SH-SY5Y (cell line): ENCODE results near the gene TBC1D8.

Experiments used
- GATA2 ChIP-seq: IDR thresholded peaks from 2 replicates; pipeline ENCODE4 v1.6.1; 2011; ENCODE audit warnings: mild to moderate bottlenecking, low read depth, low read length
- GATA3 ChIP-seq: IDR thresholded peaks from 2 replicates; pipeline ENCODE4 v1.6.1; 2011; ENCODE audit warnings: low read depth, mild to moderate bottlenecking, low read length, moderate library complexity

TBC1D8 gene

DNA sequence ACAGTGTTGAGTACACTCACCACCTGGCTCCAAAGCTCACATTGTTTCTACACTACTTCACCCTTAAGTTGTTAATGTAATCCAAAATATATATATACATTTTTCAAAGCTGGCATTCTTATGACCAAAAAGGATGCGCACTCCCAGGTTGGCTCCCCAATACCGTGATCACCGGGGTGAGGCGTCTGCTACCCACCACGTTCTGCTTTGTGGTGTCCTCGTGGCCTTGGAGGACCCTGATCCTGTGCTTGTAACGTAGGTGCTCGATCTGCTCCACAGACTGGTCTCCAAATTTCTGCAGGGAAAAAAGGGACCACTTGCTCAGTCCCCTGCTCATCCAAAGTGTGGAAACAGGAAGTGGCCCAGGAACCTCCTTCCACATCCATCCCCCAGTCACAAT, 123.3 kb downstream of the TBC1D8 start:
- TF ChIP-seq GATA2 (no peak), GATA3 (no peak)

DNA sequence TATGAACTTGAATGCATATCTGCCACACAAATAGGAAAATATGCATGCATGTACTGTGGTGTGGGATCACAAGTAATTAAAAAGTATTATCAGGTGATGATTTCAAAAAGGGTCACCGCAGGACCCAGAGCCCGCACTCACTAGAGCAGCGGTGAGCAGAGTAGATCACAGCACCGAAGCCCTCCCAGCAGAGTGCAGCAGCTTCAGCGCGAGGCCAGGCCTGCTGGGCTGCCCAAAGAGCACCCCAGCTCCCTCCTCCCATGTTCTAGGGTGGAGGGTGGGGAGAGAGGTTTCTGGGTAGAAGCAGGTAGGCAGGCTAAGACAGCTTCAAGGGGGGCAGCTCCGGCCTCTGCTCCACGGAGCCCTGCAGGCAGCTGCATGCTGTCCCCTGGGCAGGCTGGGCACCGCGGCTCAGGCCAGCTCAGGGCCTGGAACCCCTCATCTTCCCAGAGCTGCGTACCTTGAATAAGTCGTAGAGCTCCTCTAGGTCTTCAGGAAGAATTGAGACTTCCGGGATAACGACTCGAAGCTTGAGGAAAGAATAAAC, 124.2 kb downstream of the TBC1D8 start:
- no peak for TF ChIP-seq GATA3
- TF ChIP-seq GATA2: no peak

DNA sequence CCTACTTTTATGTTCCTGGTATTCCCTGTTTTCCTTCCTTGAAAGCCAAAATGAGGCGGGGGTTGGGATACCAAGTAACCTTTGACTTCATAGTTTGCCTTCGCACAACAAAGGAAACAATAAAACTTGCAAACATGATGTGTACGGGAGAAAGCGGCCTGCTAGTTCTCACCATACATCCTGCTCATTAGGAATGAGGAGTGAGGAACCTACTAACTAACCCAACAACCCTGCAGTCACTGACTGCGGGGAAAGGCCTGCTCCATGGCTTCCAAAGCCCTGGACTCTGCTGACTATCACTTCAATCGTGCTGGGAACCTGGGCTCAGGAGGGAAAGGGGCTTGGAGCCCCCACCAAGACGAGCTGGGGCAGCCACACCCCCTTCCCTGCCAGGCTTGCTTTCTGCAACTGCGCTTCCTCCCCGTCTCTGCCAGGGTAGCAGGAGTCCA, 124.9 kb downstream of the TBC1D8 start:
- no peak for TF ChIP-seq GATA2
- TF ChIP-seq GATA3: no peak

DNA sequence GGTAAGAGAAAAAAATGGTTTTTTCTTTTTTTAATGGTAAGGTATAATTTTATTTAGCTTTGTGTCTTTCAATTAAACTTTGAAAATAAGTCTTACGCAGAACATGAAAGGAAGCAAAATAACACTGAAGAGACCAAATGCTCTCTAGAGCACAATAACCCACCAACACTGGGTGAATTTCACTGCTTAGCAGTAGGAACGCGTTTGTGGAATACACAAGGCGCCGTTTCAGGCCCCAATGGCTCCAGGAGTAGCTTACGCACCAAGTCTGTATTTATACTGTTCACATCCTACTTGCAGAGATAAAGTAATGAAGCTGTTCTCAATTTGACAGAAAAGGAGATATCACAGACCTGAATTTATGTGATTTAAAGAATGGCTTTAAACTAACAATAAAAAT, 125.6 kb downstream of the TBC1D8 start:
- TF ChIP-seq GATA2 (no peak), GATA3 (no peak)

DNA sequence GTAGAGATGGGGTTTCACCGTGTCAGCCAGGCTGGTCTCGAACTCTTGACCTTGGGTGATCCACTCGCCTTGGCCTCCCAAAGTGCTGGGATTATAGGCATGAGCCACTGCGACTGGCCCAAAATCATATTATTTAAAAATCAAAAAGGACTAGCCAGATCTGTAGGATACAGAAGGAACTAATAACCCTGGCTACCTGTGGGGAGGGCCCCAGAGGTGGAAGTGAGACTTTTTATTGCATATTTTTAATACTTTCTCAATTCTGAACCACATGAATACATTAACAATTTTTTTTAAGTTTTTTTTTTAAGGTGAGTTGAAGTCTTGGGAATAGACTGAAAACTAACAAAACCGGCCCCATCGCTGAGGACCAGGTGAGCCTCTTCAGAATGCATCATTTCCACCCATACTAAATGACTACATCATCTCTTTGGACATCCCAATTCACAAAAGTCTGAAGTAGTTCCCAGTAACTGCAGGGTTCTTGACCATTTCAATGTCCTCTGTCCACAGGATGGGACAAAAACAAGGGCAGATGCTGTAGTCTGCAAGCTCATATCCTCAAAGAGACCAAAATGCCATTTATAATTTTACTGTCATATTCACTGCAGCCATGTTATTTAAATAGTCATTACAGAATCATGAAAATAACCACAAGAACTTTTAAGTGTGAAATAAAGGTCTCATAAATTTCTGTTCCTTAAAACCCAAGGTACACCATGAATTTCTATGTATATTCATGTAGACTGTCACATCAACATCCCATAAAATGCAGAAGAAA, 127.7 kb downstream of the TBC1D8 start:
- TF ChIP-seq GATA3 (no peak), GATA2 (no peak)

DNA sequence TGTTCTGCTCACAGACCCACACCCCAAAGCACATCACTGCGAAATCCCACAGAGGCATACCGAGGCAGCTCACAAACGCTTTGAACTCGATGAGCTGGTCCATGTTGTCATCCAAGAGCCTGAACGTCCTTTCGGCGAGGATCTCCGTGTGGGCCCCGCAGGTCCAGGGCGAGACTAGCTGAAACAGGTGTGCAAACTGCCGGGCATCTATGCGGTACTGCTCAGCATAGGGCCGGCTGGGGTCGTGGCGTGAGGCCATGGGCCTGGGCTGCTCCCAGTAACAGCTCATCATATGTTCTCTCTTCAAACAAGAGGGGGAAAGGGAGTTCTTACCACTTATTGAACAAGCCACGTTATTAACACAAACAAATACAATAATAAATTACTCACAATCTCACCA, 129.0 kb downstream of the TBC1D8 start:
- TF ChIP-seq GATA3 (no peak), GATA2 (no peak)

DNA sequence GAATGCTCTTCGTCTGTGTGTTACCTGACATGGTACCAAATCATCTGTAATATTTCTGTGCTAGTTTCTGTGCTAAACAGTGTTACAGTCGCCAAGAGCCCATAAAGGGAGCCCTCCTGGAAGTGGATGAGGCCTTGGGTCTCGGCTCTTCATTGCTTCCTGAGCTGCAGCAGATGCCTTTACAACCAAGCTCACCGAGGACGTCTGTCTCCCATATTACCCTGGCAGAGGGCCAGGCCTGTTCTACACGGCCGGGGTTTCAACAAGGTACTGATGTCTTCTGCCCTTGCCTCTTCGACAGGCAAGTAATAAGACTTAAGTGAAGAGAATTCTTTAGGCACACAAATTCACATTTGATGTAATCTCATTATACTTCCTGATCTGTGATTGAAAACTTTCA, 132.2 kb downstream of the TBC1D8 start:
- TF ChIP-seq GATA2 (no peak), GATA3 (no peak)

DNA sequence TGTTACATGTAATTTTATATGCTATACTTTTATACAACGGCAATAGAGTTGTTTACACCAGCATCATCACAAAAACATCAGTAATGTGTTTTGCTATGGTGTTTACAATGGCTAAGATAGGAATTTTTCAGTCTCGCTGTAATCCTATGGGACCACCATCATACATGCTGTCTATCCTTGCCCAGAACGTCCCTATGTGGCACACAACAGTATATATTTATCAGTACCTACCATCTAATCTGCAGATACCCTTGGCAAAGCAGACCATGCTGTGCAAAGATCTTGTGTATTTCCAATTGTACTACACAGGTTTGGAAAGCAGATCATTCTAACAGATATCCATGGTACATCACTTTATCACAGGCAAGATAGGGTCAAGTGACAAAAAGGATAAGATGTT, 133.8 kb downstream of the TBC1D8 start:
- TF ChIP-seq GATA3 (no peak), GATA2 (no peak)

DNA sequence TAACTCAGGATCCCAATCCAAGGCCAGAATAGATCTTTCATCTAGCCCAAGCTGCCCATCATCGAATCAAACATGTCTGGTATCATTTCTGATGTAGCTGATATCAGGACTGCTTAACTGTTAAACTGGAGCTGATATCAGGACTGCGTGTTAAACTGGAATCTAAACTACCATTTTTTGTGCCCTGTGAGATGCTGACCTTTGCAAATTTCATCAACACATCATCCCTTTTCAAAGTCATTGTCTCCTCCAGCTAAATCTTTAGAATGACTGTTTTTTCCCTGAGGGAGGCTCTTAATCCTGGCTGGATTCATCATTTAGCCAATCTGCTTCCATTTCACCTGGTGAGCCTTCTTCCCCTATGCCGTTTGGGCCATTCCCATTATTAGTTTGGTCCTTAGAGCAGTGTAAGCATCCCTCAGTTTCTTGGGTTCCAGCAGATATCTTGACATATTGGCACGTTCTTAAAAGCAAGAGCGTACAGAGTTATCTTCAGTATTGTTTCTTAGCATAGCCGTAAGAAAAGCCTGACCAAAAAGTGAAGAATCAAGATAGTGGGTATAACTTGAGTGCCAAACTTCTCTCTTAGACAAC, 136.8 kb downstream of the TBC1D8 start:
- TF ChIP-seq GATA2 (no peak), GATA3 (no peak)

DNA sequence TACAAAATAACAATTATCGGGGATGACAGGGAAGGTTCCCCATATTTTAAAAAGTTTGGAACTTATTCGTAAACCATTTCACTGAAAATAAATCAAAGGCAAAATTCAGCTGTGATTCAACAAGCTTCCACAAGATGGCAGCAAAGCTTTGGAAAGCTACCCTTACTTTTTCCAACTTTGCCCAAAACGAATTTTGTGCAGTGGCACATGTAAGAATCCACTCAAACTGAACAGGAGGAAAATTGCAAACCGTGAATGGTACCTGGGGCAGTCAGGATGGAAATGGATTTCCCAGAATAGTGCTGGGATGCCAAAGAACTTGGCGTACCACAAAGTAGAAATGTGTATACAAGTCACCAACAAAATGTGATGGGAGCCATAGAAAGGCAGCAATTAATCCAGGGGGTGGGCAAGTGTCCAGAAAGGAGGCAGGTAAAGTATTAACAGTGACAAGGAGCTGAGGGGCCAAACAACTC, 138.4 kb downstream of the TBC1D8 start:
- no peak for TF ChIP-seq GATA3
- TF ChIP-seq GATA2: no peak

DNA sequence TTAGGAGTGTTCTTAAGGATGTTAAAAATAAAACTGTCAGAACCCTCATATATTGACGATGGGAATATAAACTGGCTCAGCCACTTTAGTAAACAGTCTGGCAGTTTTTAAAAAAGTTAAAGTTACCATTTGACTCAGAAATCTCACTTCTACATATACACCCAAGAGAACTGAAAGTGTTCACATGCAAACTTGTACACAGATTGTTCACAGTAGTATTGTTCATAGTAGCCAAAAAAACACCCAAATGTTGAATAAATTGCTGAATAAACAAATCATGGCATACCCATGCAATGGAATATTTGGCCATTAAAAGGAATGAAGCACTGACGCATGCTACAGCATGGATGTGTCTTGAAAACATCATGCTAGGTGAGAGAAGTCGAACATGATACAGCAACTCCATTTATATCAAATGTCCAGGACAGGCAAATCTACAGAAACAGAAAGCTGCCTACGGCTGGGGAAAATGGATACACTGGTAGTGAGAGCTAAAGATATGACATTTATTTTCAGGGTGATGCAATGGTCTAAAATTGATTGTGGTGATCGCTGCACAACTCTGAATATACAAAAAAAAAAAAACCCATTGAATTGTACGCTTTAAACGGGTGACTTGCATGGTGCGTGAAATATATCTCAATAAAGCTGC, 139.0 kb downstream of the TBC1D8 start:
- TF ChIP-seq GATA2: no peak
- TF ChIP-seq GATA3: no peak

DNA sequence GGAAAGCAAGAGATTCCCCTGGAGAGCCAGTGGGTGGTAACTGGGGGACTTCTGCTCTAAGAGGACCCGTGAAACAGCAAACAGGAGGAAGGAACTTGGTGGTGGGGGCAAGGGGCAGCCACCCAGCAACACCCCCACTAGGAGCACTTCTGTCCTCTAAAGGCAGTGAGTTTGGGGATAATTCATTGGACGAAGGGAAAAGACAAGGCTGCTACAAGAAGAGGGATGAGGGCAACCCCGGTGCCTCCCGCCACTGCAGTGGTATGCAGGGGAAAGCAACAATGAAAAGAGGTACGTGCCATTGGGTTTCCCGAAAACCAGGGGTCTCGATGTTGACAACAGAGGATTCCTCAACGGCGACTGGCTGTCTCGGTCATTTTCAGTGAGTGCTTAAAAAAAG, 140.0 kb downstream of the TBC1D8 start:
- no peak for TF ChIP-seq GATA2
- TF ChIP-seq GATA3: no peak

DNA sequence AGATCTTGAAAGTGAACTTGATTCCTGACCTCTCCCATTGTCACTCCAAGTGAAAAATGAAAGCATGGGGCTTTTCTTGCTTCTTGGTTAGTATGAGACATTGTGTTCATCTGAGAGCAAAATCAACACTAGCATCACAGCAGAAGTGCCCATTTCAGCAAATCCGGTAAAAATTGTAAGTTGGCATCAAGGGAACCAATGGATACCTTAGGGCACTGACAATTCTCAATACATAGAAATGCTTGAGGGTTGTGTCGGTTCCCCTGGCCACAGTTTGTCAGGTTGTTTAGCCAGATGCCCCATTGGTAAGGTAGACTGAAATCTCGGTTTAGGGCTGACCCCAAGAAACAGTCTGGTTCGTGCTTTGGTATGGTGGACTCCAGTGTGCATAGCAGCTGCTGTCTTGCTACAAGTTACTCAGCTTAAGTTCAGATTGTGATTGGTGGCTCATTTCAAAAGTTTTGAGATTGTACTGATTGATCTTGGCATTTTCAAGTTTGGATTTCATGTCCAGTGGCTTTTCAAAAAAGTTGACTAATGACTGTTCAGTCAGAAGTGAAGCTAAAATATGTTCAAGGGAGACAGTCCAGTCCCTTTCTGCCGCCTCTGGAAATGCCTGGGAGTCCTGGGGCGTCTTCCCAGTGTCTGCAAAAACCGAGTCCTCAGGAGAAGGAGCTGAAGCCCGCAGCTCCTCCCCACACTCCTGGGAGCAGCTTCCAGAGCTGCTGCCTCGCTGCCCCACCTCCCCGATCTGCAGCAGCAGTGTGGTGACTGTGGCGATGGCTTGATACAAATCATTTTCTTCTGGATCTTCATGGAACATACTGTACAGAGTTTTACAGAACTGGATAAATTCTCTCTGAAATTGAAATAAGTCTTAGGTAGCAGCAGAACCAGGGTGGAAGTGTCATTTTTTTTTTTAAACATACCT, 143.5 kb downstream of the TBC1D8 start:
- TF ChIP-seq GATA2: no peak
- no peak for TF ChIP-seq GATA3
